HG02571 (cell line): ENCODE data around the gene MTR.

ENCODE experiments used
- ATAC-seq: cut with Tn5 transposase; IDR thresholded peaks from one replicate; pipeline ENCODE4 v1.9.1; 2021; ENCODE audit warnings: mild to moderate bottlenecking, moderate library complexity; ENCODE audit not compliant: unreplicated experiment

The MTR gene

GRCh38 chr1:236795035-236795756, at the start of gene MTR:
Gene MTR (plus strand): TSS chr1:236795292. CDS start chr1:236795704, 412 bp downstream.
- ATAC-seq = peak; percentile 98

DNA sequence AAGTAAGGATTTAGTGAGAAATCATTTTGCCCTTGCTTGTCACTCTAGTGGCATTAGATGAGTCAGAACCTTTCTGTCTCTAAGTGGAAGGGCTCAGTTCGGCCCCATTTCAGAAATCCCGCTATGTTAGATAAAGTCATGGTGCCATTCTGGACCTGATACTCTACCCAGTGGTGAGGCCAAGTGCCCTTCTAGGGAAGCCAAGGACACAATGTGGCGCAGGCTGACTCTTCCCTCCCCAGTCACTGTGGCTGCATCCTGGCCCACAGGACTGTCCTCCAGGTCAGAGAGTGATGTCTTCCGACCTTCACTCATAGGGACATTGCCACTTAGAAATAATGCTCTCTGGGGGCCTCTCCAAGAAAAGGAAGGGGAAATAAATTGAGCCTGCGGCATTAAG, 48.3 kb upstream of the MTR start:
- ATAC-seq = no peak

- ATAC-seq = no peak
Measured at GRCh38 chr1:236747311-236747985, 47.6 kb upstream of the MTR start.

DNA sequence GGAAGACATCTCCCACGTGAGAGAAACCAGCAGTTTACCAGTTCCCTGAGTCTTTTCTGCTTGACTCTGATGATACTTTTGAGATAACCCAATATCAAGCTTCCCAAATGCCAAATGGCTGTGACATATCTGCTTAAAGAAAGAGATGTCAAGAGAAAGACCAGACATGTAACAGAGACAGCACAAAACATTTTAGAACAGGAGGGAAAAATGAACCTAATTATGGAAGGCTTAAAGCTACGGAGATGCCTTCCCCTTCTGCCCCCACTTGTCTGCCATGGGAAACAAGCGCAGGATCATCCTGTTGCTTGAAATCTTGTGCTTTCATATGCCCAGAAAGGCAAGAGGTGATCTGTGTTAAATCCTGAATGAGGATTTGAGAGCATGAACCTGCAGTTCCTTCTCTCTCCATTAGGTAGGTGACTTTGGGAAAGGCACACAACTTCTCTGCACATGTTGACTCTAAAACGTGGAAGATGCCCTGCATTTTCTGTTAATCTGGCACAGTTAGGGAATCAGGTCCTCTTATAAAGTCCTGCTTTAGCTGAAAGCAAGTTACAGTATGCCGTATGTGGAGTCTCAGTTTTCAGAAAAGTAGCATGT, 46.7 kb upstream of the MTR start:
- ATAC-seq = no peak

DNA sequence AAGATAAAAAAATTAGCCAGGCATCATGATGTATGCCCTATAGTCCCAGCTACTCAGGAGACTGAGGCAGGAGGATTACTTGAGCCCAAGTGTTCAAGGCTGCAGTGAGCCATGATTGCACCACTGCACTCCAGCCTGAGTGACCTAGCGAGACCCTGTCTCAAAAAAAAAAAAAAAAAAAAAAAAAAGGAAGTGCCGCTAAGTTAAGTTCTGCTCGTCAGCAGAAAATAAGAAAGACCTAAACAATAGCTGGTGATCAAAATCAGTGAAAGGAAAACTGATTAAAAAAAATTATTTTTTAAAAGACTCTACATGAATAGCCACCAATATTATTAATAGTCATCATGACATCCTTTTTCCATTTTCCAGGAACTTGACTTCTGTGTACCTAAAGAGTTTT, 44.2 kb upstream of the MTR start:
- ATAC-seq = no peak

DNA sequence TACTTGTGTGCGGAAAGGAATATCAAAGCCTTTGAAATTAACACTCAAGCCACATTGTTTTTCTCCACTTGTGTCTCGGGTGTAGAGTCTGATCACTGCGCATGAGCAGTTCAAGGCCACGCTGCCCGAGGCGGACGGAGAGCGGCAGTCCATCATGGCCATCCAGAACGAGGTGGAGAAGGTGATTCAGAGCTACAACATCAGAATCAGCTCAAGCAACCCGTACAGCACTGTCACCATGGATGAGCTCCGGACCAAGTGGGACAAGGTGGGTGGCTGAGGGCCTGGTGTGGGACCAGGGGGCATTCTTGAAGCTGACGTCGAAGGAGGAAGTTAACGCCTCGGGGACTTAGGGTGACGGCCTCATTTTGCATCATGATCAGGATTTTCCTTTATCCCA, 43.7 kb upstream of the MTR start:
- ATAC-seq = no peak

DNA sequence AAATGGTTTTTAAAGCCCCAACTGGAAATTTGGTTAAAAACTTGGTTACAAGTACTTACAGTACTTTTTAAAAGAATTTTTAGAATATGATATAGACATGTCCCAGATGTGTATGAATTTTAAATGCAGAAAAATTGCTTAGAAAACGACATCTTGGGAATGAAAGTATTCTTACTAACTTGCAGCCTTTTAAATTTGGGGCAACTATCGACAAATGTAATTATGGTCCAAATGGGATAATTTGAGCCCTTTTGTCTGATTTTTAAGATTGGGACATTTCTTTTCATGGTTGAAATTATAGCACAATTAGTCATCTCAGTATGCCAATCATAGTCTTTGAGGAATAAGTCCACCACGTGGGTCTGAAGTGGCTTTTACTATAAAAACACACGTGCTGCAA, 43.2 kb upstream of the MTR start:
- ATAC-seq = no peak

- no peak for ATAC-seq
Measured at GRCh38 chr1:236753516-236753915, 41.6 kb upstream of the MTR start.

DNA sequence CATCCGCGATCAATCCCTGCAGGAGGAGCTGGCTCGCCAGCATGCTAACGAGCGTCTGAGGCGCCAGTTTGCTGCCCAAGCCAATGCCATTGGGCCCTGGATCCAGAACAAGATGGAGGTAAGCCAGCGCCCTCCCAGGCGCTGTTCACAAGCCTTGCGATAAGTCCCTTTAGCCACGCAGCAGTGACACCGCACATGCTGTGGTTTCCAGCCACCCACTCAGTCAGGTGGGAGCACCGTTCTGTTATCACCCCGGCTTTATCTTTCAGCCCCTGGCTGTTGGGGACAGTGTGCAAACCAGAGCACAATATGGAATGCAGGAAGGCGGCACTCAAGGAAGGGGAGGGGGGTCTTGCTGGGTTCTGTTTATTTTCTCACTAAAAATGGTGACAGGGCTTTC, 41.1 kb upstream of the MTR start:
- ATAC-seq = no peak

- ATAC-seq = no peak
Measured at GRCh38 chr1:236754525-236755210, 40.4 kb upstream of the MTR start.

DNA sequence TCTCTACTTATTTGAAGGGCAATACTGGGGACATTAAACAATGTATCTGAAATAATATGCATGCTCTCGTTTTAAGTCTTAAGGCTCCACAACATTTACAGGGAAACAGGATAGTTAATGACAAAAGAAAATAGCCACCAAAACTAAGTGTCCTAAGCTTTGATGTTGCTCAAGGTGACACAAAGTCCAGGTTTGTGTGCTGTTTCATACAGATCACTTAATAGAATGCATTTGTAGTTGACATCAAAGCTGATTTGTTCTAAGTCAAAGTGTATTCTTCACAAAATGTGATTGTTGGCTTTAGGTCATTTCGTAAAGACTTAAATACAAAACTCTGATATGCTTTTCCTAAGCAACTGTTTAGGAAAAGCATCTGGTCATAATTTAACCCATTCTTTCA, 37.5 kb upstream of the MTR start:
- no peak for ATAC-seq

DNA sequence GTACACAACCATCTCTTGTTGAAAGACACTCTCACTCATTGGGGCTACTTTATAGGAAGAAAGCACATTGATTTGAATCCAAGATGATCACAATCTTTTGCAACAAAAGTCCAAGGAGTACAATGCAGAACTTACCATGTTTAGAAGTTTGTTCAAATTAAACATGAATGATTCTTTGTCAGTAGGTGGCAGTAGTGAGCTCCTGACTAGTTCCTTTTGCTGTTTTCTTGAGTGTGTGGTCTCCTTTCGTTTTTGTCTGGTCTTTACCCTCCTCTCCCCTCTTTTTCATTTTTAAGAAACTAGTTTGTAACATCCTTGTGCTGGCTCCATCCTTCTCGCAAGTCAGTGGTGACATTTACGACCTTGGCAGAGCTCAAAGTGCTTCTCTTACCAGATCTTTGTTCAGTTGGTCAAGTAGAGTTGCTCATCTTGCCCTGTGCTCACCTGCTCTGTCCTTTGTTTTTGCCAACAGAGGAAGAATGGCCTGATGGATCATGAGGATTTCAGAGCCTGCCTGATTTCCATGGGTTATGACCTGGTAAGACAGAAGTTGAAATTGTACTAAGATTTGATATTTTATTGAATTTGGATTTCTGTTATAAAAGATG, 35.7 kb upstream of the MTR start:
- no peak for ATAC-seq

GRCh38 chr1:236760480-236760879, 34.6 kb upstream of the MTR start:
- ATAC-seq = no peak

- no peak for ATAC-seq
Measured at GRCh38 chr1:236760986-236761385, 34.1 kb upstream of the MTR start.

- no peak for ATAC-seq
Measured at GRCh38 chr1:236761397-236762132, 33.5 kb upstream of the MTR start.

DNA sequence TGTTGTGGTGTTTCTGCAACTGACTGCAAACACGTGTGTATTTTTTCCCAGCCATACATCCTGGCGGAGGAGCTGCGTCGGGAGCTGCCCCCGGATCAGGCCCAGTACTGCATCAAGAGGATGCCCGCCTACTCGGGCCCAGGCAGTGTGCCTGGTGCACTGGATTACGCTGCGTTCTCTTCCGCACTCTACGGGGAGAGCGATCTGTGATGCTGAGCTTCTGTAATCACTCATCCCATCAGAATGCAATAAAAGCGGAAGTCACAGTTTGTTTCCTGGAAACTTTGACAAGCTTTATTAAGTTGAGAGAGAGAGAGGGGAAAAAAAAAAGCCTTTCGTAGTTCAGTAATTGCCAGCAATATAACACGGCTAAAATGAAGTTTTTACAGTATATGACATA, 32.7 kb upstream of the MTR start:
- ATAC-seq = no peak

DNA sequence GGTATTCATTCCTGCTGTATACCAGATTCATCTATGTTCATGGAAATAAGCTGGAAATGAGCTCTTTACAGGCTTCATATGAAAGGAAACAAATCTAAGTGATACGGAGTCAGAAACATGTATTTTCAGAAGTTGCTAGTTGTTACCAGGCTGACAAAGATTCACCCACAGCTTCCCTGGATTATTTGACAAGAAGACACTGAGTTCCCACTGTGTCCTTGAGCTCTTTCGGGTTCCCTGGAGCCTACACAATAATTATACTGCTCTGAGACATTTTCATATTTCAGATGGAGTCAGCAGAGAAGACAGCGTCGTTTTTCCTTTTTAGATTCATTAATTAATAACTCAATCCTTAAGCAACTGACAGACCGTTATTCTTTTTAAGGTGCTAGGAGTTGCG, 29.3 kb upstream of the MTR start:
- ATAC-seq = no peak

GRCh38 chr1:236766506-236766905, 28.6 kb upstream of the MTR start:
- no peak for ATAC-seq

DNA sequence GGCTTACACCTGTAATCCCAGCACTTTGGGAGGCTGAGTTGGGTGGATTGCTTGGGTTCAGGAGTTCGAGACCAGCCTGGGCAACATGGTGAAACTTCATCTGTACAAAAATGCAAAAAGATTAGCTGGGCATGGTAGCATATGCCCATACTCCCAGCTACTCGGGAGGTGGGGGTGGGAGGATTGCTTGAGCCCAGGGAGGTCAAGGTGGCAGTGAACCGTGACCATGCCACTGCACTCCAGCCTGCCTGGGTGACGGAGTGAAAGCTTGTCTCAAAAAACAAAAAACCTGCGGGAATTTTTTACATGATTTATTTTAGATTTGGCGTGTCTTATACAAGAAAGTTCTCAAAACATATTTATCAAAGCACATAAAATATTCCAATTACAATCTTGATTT, 27.8 kb upstream of the MTR start:
- no peak for ATAC-seq

GRCh38 chr1:236768601-236769000, 26.5 kb upstream of the MTR start:
- ATAC-seq = no peak

- no peak for ATAC-seq
Measured at GRCh38 chr1:236773919-236774318, 21.2 kb upstream of the MTR start.
